ENCODE results near the gene KIAA1958.

DNA sequence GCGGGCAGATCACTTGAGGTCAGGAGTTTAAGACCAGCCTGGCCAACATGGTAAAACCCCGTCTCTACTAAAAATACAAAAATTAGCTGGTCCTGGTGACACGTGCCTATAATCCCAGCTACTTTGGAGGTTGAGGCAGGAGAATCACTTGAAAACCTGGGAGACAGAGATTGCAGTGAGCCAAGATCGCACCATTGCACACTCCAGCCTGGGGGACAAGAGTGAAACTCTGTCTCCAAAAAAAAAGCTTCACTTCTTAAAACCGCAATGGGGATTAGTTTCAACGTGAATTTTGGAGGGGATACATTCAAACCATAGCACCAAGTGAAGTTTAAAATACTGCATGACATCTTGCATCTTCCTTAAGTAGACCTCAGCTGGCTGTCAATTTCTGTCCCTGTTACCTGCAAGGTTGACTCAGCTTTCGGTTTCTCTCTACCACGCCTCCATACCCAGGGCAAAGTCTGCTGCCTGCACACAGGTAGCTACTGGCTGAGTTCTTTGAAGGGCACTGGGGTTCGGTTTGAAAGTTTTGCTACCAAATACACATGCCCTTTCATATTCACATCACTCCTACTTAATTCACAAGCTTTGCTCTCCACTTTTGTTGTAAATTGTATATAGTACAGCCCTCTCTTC, 69.3 kb downstream of the KIAA1958 start:
- no peak for TF ChIP-seq GABPA (IDR thresholded peaks at IDR 0.05 in 1 of 2, conservative IDR thresholded peaks at IDR 0.05 in 1 of 2)
- TF ChIP-seq, protein P1, sequence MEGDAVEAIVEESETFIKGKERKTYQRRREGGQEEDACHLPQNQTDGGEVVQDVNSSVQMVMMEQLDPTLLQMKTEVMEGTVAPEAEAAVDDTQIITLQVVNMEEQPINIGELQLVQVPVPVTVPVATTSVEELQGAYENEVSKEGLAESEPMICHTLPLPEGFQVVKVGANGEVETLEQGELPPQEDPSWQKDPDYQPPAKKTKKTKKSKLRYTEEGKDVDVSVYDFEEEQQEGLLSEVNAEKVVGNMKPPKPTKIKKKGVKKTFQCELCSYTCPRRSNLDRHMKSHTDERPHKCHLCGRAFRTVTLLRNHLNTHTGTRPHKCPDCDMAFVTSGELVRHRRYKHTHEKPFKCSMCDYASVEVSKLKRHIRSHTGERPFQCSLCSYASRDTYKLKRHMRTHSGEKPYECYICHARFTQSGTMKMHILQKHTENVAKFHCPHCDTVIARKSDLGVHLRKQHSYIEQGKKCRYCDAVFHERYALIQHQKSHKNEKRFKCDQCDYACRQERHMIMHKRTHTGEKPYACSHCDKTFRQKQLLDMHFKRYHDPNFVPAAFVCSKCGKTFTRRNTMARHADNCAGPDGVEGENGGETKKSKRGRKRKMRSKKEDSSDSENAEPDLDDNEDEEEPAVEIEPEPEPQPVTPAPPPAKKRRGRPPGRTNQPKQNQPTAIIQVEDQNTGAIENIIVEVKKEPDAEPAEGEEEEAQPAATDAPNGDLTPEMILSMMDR (IDR thresholded peaks at IDR 0.05; ENCODE audit: low read depth, low read length, missing input control), result no peak

Measured in liver (tissue), 3 donors.